Measurements from ENCODE around the gene SH2D3C. TPM values are rescaled to one million over a fixed set of nuclear protein-coding genes. Genes with fewer than 3 reads are reported as not detected.

The SH2D3C gene
- total RNA-seq, 1 donor = 0.18 TPM

DNA sequence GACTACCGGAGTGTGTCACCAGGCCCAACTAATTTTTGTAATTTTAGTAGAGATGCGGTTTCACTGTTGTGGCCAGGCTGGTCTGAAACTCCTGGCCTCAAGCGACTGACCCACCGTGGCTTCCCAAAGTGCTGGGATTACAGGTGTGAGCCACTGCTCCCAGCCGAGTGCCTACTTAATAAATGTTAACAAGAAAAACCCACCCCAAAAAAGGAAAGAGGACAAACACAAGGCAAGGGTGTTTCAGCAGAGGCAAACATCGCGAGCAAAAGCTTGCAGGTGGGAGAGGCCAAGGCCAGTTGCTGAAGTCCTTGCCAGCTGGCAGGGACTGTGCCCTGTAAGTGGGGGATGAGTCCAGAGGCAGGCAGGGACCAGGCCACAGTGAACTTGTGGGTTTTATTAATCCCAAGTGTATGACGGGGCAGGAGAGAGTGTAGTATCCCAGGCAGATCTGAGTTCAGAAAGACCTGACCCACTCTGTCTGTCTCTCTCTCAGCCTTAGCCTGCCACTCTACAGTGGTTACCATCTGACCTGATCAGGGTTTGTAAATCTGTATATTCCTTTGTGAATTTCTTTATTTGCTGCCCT is 17.9 kb upstream of the SH2D3C start:
- peak; percentile 52 for DNase-seq (ENCODE audit: low read depth)
- TF ChIP-seq, protein P1, sequence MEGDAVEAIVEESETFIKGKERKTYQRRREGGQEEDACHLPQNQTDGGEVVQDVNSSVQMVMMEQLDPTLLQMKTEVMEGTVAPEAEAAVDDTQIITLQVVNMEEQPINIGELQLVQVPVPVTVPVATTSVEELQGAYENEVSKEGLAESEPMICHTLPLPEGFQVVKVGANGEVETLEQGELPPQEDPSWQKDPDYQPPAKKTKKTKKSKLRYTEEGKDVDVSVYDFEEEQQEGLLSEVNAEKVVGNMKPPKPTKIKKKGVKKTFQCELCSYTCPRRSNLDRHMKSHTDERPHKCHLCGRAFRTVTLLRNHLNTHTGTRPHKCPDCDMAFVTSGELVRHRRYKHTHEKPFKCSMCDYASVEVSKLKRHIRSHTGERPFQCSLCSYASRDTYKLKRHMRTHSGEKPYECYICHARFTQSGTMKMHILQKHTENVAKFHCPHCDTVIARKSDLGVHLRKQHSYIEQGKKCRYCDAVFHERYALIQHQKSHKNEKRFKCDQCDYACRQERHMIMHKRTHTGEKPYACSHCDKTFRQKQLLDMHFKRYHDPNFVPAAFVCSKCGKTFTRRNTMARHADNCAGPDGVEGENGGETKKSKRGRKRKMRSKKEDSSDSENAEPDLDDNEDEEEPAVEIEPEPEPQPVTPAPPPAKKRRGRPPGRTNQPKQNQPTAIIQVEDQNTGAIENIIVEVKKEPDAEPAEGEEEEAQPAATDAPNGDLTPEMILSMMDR (IDR thresholded peaks at IDR 0.05; ENCODE audit: insufficient read depth, low read length) = no peak
- H3K4me3 ChIP-seq (ENCODE audit: low read depth, low read length) = no peak overlapping the region

DNA sequence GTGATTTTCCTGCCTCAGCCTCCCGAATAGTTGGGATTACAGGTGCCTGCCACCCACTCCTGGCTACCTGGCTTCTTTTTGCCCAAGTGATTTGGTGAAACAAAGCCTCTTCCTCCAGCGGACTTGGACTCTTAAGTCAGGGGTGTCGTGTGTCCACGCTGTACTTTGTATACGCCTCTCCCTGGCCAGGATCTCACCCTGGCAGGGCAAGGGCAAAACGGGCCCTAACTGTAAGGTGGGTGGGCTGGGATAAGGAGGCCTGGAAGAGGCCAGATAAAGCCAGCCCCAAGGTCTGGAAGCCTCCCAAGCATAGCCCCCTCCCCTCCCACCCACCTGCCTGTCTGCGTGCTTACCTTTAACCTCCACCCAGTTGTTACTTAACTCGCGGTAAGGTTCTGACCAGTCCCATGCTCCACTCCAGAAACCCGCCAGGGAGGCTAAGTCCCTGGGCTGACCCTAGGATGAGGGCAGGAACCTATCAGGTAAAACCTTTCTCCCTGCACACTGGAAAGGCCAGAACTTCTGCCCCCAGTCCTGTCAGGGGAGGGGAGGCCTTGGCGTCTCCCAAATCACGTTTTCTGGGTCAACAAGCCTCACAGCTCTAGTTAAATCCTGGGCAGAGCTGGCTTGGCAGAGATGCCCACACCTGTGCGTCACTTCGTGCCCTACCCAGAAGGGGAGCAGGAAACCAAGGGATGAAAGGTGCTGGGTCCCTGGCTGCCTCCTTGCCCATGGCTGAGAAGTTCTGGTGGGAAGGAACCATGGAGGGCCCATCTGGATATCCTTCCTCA is 15.7 kb upstream of the SH2D3C start:
- TF ChIP-seq, protein P1 (IDR thresholded peaks at IDR 0.05; ENCODE audit: insufficient read depth, low read length) = no peak
- H3K4me3 ChIP-seq (ENCODE audit: low read depth, low read length) = no peak overlapping the region
- DNase-seq (ENCODE audit: low read depth) = no peak

DNA sequence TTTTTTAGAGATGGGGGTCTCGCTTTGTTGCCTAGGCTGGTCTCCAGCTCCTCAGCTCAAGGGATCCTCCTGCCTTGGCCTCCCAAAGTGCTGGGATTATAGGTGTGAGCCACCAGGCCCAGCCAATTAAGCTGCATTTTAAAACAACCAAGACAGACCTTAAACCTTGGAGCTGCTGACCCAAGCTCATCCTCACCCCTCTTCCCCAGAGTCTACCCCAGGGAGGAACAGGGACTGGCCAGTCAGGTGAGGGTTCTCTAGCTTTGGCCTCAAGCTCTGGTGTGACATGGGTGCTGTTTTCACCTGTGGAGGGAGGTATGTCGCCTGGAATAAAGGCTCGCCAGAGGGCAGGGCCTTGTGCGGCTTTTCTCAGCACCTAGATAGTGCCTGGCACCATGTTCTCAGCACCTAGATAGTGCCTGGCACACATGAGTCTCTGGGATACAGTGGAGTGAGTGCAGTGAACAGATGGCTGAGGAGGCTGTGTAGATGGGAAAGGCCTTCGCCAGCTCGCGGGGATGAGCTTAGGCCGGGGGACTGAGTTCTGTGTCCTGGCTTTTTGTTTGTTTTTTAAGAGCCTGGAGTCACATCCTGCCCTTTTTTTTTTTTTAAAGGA is 14.7 kb upstream of the SH2D3C start:
- no peak for DNase-seq (ENCODE audit: low read depth)
- TF ChIP-seq, protein P1 (IDR thresholded peaks at IDR 0.05; ENCODE audit: insufficient read depth, low read length) = no peak
- H3K4me3 ChIP-seq (ENCODE audit: low read depth, low read length) = no peak overlapping the region

DNA sequence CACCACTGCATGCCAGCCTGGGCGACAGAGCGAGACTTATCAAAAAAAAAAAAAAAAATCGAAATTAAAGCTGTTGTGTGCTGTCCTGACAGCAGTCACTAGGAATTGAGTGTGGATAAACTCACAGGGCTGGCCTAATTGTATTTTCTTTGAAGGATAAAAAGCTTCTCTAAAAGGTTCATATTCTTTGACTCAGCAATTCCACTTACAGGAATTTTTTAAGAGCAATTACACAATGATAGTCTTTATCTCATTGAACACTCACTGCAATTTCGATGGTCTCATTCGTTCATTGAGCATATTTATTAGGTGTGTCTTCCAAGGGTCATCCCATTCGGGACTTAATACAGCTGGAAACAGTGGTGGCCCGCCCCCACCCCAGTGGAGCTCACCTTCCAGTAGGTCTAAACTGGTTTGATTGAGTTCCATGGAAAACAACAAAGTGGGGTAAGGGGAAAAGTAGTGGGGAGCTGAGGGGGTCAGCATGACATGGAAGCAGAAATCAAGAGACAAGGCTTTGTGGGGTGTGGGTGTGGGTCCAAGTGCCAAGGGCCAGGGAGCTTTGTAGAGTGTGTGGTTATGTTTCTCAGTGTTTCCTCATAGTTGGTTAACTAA is 14.1 kb upstream of the SH2D3C start:
- H3K4me3 ChIP-seq (ENCODE audit: low read depth, low read length) = no peak overlapping the region
- no peak for DNase-seq (ENCODE audit: low read depth)
- TF ChIP-seq, protein P1 (IDR thresholded peaks at IDR 0.05; ENCODE audit: insufficient read depth, low read length) = no peak

DNA sequence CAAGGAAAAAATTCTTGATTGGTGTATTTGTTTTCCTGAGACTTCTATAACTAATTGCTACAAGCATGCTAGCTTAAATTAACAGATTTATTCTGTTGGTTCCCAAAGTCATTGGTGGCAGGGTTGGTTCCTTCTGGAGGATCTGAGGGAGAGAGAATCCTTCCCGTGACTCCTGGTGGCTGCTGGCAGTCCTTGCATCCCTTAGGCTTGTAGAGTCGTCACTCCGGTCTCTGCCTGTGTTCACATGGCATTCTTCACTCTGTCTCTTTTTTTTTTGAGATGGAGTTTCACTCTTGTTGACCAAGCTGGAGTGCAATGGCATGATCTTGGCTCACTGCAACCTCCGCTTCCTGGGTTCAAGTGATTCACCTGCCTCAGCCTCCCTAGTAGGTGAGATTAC is 12.6 kb upstream of the SH2D3C start:
- TF ChIP-seq, protein P1 (IDR thresholded peaks at IDR 0.05; ENCODE audit: insufficient read depth, low read length) = no peak
- no peak overlapping the region for H3K4me3 ChIP-seq (ENCODE audit: low read depth, low read length)
- no peak for DNase-seq (ENCODE audit: low read depth)

DNA sequence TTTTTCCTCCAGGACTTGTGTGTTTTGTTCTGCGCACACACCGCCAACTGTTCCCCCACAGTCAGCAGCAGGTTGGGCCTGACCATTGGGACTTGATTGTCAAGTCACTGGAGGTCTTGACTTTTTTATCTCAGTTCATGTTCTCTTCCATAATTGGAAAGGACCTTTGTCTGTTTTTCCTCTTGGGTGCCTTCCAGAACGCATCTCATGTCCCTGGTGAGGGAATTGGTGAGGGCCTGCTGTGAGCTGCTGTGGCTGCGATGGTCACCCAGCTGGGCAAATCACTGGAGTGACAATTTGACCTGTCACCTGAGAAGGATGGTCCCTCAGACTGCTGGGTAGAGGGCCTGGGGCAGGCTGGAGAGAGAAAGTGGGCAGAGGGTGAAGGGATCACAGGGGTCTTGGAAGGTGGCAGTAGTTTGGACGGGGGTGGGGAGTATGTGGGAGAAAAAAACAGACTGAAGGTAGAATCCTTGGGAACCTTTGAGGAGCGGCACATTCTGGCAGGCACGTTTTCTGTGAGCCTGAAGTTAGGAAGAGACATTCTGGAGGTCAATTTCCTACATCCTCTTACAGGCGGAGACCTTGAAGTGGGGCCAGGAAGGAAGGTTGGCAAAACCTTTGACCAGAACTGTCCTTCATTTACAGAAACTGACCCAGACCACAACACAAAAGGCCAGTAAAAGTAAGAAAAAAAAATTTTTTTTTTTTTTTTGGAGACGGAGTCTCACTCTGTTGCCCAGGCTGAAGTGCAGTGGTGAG is 11.8 kb upstream of the SH2D3C start:
- TF ChIP-seq, protein P1 (IDR thresholded peaks at IDR 0.05; ENCODE audit: insufficient read depth, low read length) = no peak
- no peak overlapping the region for H3K4me3 ChIP-seq (ENCODE audit: low read depth, low read length)
- DNase-seq (ENCODE audit: low read depth) = no peak
